Non-pigmented ciliary epithelial cell (primary cell): Measurements from ENCODE around the gene CNTN1.
"Not testable (repeated sequence)": the region's sequence is repeated elsewhere in the genome, so short reads cannot be mapped to it uniquely, and the experiment has no call there.

ENCODE experiments used
- DNase-seq: peaks from one replicate; pipeline ENCODE4 v3.0.0-alpha.2; 2010; ENCODE audit warnings: low read depth

The CNTN1 gene

DNA sequence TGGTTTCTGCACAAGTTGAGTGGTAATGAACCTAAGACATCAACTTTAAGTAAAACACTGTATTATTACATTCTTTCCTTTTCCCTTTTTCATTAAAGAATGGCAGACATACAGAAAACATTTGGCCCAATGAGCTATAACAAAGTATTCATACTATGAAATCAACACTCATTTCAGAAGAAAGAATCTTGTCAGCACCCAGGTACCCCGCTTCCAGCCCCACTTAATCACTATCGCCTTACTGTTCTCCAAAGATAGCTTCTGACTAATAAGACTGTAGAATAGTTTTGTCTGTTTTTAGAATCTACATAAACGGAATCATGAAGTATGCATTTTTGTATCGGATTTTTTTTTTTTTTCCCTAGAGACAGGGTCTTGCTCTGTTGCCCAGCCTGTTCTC is 9.5 kb downstream of the CNTN1 start:
- DNase-seq: no peak

DNA sequence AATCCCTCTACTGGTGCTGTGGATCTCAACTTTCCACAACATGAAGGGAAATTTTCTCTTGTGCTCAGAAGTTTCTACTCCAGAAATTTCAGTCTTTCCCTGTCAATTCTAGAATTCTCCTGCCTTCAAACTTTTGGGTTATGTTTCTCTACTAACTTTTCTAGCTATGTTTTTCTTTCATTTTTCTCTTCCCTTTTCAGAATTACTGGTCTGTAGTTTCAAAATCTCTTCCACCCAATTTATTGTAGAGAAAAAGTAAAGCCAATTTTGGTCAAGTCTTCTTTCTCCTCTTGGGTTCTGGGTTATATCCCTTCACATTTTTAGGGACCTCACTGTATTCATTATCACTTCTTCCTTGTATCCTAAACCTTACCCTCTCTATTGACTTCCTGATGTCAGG is 18.9 kb downstream of the CNTN1 start:
- DNase-seq: no peak

DNA sequence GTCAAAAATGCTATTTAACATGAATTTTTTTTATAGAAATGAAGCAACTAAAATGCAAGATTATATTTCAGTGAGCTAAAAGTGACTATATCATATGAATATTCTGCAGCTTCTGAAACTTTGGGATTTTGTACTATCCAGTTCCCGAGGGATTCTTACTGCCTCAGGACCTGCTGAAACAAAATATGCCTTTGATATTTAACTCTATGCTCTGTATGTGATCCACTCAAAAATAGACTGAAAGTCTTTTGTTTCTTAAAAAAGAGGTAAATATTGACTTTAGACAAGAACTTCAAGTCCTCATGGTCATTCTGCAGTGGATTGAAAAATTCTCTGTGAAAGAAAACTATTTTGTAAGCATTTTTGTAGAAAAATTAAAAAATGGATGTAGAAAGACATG is 22.4 kb downstream of the CNTN1 start:
- no peak for DNase-seq

DNA sequence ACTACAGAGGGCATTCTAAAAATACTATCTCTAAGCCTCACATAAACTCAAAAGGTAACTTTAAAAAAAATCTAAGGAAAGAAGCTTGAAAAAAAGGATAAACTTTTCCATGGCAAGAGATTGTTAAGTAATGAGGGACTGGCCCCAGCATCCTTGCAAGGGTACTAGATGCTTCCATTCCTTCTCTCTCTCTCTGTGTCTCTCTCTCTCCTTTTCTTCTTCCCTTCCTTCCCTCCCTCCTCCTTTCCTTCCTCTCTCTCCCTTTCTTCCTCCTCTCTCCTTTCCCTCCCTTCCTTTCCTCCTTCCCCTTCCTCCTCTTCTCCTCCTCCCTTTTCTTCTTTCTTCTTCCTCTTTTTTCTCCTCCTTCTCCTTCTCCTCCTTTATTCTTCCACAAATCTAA is 23.8 kb downstream of the CNTN1 start:
- DNase-seq: no peak

DNA sequence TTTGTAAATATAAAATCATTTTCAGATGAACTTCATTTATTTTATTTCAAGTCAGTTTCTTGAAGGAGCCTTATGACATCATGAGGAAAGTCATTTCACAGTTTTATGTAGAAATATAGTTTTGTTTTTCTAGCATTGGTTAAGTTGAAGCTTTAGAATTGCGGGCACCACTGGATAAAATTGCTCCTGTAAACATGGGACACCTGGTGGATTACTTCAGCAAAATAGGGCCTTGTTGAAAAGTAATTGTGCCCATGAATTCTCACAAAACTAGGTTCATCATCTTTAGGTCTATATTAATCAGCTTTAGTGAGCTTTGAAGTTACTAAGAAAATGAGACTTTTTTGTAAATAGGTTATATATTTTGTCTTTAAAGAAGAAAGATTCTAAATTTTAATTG is 25.3 kb downstream of the CNTN1 start:
- no peak for DNase-seq

DNA sequence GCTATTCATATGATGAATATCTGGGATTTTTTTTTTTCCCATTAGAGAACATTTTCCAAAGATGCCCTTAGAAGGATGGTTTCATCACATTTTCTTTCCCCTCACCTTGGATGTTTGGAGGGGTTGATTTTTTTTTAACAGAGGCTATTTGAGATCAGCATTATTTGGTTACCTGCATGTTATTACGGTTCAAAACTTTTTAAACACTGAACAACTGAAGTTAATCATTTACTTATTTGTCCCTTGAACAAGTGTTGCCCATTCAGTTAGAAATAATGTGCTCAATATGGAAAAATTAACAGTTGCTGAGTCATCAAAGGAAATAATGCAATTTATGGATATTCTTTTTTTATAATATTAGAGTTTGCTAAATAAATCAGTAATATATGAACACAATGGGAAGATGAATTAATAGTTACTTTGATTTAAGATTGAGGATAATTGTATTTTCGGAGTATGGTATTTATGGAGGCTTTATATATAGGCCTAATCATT is 26.7 kb downstream of the CNTN1 start:
- DNase-seq: no peak

DNA sequence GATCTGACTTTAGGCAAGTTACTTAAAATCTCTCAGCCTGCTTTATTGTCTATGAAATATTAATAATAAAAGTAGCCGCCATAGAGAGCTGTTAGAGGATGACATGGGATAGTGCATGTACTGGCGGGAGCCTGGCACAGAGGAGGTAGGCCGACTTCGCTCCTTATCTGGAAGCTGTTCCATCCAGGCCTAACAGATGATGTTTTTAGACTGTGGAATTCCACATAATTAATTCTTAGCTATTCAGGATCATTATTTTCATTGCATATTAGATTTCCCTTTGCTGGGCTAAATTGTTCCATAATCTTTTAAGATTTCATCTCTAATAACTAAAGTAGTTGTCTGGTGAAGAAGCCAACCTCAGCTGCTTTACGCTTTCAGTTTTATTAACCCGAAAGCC is 30.8 kb downstream of the CNTN1 start:
- no peak for DNase-seq

DNA sequence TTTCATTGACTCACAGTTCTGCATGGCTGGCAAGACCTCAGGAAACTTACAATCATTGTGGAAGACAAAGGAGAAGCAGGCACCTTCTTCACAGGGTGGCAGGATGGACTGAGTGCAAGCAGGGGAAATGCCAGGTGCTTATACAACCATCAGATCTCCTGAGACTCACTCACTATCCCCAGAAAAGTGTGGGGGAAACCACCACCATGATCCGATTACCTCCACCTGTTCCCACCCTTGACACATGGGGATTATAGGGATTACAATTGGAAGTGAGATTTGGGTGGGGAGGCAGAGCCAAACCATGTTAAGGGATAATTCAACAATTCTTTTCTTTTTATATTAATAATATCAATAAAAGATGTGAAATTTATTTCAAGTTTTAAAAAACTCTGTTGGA is 34.1 kb downstream of the CNTN1 start:
- DNase-seq: no peak

DNA sequence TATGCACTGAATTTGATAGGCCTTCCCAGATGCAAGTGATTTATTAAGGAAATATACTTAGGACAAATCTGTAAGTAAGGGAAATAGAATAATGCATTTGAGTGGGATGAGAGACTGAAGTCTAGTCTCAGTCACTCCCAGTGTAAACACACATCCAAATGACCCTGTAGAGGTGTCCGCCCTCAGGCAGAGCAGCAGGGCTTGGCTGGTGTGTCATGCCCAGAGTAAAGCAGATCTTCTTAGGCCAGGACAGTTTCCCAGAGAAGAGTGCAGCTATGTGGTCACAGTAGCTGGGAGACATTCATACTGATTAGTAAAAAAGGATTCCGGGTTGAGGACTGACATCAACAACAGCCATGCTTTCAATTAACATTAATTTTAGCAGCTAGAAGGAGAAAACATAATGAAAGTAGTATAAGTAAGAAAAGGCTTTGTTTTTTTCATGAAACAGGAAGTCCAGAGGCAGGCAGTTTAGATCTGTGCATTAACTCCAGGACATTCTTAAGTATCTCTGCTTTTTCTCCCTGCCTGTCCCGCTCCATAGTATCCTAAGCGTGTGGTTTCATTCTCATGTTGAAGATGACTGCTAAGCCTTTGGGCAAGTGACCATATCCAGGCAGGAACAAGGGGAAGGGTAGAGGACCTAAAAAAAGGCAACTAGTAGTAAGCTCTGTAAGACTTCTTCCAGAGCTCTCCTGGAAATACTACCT is 35.7 kb downstream of the CNTN1 start:
- no peak for DNase-seq

DNA sequence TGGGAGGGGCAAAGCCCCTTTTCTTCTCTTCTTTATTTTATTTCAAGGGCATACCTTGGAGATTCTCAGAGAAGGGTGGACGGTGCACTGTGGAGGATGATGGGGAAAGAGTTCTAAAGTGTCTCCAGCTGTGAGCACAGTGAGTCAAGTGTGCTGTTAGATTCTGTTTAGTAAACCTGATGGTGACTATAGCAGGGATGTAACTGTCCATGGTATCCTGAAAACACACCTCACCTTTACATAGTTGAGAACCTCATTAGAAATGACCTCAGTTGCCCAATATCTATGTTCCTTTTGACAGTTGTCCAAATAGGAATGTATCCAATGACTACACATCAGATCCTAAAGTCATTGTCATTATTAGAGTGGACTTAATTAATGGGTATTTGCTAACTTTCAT is 38.0 kb downstream of the CNTN1 start:
- DNase-seq: no peak

DNA sequence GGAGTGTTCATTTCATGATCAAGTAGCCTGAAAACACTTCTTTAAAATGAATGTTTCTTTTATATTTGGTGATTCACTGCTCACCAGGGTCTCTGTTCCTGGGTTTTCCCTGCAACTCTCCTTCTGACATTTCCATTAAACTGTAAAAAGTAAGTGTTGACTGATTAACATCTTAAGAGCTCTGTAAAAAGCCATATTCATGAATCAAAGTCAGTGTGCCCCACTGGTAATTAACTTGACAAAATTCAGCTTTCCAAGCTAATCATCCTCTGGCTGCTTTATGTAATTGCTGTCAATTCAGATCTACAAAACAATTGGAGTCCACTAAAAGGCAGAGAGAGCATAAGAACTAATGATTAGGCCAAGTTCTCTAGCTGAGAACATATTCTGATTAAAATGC is 41.6 kb downstream of the CNTN1 start:
- no peak for DNase-seq

DNA sequence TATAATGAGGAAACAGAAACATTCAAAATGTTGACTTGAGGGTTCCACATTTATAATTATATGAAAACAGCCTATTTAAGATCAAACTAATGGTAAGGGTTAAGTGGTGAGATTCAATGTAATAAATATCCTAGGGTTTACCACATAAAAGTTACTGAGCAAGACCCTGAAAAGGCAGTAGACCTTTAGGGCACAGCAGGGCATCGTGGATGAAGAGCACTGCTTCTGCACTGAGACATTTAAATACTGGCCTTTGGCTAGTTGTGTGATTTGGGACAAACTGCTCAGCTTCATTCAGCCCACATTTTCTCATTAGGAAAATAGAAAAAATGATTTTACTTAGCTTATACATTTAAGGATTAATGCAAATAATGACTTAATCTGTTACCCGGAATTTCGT is 42.0 kb downstream of the CNTN1 start:
- no peak for DNase-seq

DNA sequence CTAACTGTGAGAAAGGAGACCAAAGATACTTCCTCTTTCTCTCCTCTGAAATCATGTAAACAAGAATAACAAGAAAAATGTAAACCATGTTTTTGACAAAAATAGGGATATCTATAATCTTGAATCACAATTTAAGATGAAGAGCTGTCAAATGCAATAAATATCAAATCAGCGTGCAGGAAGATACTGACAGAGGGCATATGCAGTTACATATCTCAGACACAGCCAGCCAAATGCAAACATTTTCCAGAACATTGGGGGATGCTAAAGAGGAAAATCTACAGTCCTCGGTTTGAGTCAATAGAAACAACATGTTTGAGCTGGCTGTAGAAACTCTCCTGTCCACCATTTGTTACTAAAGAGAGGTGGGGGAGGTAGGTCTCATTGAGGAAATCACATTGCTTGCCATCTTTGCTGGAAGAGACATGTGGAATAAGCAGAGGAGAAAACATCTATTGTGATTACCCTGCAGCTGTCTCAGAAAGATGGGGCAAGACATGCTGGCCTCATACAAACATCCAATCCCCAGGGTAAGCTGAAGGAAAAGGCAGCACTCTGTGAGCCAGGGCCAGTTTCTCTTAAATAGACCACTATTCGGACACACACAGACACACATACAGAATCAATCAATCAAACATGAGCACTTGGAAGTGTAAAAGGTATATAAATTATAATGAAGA is 43.5 kb downstream of the CNTN1 start:
- no peak for DNase-seq

DNA sequence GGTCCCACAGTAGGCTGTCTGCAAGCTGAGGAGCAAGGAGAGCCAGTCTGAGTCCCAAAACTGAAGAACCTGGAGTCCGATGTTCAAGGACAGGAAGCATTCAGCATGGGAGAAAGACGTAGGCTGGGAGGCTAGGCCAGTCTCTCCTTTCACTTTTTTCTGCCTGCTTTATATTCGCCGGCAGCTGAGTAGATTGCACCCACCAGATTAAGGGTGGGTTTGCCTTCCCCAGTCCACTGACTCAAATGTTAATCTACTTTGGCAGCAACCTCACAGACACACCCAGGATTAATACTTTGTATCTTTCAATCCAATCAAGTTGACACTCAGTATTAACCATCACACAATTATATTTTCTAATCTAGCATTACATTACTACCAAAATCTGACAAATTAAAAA is 45.2 kb downstream of the CNTN1 start:
- DNase-seq: not testable (repeated sequence)

DNA sequence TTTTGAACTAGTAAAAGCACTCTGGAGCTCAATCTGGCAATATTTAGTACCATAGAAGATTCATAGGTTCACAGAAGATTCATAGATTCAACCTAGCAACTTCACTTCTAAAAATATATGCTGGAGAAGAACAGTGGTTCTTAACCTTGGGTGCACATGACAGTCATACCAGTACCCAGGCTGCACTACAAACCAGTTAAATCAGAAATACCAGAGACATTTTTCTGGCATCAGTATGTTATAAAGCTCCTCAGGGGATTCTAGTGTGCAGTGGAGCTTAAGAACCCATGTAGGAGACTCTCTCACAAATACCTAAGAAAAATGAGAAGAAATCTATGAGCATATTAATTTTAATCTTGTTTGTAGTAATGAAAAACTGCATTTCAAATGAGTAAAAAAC is 46.6 kb downstream of the CNTN1 start:
- DNase-seq: no peak

DNA sequence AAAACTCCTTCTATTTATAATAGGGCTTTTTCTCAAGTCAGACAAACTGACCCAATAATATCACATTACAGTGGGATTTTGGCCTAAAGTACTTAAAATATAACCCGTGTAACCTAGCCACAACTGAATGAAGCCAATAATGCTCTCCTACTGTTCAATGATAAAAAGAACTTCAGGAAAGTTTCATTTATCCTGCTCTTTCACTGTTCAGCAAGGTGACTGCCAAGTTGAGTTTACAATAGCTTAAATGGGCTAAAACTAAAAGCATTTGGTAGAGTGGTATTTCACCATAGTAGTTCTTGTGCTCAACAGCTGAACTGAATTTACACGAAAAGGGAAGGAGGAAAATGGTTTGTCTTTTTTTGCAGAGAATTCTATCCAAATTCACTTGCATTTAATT is 49.8 kb downstream of the CNTN1 start:
- DNase-seq: no peak

DNA sequence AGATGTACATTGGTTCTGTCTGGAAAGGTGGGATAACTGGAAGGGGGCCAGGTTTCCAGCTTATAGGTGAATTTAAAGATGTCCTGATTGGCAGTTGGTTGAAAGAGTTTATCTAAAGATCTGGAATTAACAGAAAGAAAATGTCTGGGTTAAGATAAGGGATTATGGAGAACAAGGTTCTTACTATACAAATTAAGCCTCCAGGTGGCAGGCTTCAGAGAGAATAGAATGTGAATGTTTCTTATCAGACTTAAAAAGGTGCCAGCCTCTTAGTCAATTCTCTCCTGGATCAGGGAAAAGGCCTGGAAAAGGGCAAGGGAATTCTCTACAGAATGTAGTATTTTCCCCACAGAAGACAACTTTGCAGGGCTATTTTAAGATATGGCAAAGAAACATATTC is 53.1 kb downstream of the CNTN1 start:
- no peak for DNase-seq

DNA sequence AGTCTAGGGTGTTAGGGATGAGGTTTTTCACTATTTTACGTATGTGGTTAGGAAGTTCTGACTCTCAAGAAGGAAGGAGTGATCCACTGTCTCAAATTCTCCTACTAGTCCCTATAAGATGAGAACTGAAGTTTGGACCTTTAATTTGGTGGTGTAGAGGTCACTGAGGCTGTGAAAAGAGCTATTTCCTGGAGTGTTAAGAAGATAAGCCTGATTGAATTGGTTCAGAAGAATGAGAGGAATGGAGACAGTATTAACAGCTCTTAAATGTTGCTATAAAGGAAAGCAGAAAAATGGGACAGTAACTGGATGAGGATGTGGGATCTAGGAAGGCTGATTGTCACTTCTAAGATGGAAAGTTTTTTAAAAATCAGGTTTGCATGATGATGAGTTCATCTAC is 57.6 kb downstream of the CNTN1 start:
- no peak for DNase-seq

DNA sequence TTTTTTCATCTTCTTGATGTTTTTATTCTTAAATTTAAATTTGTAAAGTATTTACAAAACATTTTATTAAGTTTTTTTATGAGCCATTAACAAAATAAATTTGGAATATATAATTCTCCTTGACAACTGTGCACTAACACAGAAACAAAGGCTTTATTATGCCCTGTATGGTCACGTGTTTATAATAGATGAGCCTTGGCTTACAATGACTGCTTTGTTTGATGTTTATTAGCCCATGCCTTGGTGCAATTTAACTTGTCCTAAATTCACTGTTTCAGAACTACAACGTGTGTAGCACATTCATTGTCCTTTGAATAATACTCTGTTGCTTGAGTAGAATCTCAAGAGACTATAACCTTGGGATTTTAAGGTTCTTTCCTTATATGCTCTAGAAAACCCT is 59.8 kb downstream of the CNTN1 start:
- DNase-seq: no peak

DNA sequence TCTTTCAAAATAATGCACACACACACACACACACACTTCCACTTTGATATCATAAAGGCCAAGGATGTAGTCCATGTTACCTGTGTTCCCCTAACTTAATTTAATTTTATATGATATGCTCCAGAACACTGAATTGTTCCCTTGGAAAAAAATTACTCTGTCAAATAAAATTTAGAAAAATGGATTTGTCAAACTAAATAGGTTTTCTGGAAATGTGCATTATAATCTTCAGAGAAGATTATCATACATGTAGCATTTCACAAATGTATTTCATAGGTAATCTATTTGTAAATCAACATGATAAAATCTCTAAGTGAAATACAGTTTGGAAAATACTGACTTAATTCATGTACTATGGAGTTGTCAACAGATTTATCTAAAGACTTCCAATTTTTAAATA is 68.6 kb downstream of the CNTN1 start:
- no peak for DNase-seq

DNA sequence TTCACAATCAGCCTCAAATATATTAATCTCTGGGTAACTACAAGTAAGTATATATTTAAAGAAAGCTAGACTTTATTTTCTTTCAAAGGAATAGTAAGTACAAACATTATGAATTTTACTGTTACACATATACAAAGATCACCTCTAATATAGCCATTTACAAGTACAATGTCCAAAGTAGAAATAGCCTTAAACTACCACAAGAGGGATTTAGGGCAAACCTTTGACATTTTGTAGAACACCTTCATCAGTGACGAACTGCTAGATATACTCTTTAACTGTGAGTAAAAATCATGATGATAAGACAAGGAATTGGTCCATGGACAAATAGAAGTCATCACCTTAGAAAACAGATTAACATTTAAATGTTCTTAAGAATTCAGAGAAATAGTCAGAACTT is 69.8 kb downstream of the CNTN1 start:
- no peak for DNase-seq

DNA sequence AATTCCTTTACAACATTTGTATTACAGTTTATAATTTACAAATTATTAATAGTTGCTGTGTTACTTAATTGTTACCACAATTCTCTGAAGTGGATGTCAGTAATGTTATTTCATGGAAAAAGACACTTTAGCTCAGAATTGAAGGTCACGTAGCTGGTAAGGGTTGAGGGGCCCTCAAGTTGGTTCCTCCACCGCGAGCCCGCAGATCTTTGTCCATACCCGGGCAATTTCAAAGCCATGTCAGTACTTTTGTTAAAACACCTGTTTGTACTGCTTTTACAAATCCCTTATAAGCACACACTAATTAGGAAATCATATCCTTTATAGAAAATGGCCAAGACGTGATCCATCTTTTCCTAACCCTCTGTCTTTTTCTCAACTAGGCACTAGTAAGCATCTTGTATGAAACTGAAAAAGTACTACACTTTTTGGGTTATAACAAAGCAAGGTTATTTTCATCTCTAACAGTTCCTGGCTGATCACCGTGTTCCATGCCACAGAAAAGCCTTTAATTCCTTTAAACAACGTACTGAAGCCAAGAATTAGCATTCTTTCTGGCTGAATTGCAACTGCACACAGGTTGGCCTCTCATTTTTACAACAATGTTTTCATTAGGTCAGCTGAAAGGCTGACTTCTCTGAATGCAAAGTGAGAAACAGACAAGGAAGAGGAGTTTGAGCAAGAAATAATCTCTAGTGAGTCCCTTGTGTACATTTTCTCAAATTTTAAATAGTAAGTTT is 76.1 kb downstream of the CNTN1 start:
- no peak for DNase-seq

DNA sequence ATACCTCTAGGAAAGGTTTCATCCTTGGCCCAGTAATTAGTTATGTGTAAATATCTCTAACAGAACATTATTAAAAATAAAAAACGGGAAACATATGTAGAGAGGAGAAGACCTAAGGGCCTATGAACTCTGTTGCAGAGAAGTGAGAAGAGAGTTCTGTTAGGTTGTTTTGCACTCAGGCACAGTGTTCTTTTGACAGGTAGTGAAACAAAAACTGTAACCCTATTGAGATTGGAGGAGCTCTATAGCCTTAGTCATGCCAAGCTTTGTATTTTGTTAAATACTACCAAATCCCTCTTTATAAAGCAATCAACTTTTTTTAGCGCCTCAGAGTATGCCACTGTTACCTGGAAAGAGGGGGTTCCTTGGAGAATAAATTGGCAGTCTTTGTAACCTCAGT is 77.6 kb downstream of the CNTN1 start:
- DNase-seq: no peak
